K562 (cell line): Measurements from ENCODE around the gene DPYSL4.

Experiments
- CREM ChIP-seq: IDR thresholded peaks from 2 replicates; pipeline ENCODE4 v1.6.1; 2014; ENCODE audit warnings: antibody characterized with exemption, low read depth
- CTCF ChIP-seq, 3 experiments: IDR thresholded peaks in 2 of 3; conservative IDR thresholded peaks in 1 of 3; 2 replicates each; pipeline ENCODE4 v1.5.1; 2011 to 2012; ENCODE audit warnings: low read length in 3 of 3, mild to moderate bottlenecking in 3 of 3, control low read depth in 2 of 3, improper control_type of control experiment in 1 of 3, inconsistent platforms in 1 of 3, low read depth in 1 of 3, mixed read lengths in 1 of 3, moderate library complexity in 1 of 3; ENCODE audit not compliant: insufficient read depth in 2 of 3
- EHMT2 ChIP-seq: fragments of 450-650 bp; IDR thresholded peaks from 2 replicates; pipeline ENCODE4 v1.6.1; 2018; ENCODE audit warnings: antibody characterized with exemption
- HDGF ChIP-seq: fragments of 450-650 bp; IDR thresholded peaks from 2 replicates; pipeline ENCODE4 v1.6.1; 2016
- KLF16 ChIP-seq: IDR thresholded peaks from 2 replicates; pipeline ENCODE4 v1.6.1; 2016; ENCODE audit warnings: antibody characterized with exemption
- MEIS2 ChIP-seq: fragments of 450-650 bp; IDR thresholded peaks from 2 replicates; pipeline ENCODE4 v1.6.1; 2014; ENCODE audit warnings: mild to moderate bottlenecking; ENCODE audit not compliant: partially characterized antibody
- POLR2A ChIP-seq: fragments of 450-650 bp; conservative IDR thresholded peaks from 2 replicates; pipeline ENCODE4 v1.6.1; 2016
- PTBP1 ChIP-seq: fragments of 200-400 bp; formaldehyde crosslinking; IDR thresholded peaks from 2 replicates; pipeline ENCODE4 v1.6.1; 2017; ENCODE audit warnings: low read depth, low read length
- RBFOX2 ChIP-seq: fragments of 200-400 bp; formaldehyde crosslinking; IDR thresholded peaks from 2 replicates; pipeline ENCODE4 v1.6.1; 2017; ENCODE audit warnings: low read depth, mild to moderate bottlenecking, low read length, moderate library complexity
- SMARCB1 ChIP-seq: IDR thresholded peaks from 2 replicates; pipeline ENCODE4 v1.6.1; 2011; ENCODE audit warnings: improper control_type of control experiment, low read depth; ENCODE audit not compliant: insufficient read length
- STAT5B ChIP-seq: fragments of 250-450 bp; sonication (Bioruptor Pico); IDR thresholded peaks from 2 replicates; pipeline ENCODE4 v1.8.0; 2021; ENCODE audit warnings: mild to moderate bottlenecking, inconsistent platforms
- ZC3H8 ChIP-seq: fragments of 450-650 bp; IDR thresholded peaks from 2 replicates; pipeline ENCODE4 v1.6.1; 2017
- TF ChIP-seq, protein P1 (sequence below): sonication (generic); formaldehyde crosslinking; IDR thresholded peaks from 2 replicates; pipeline ENCODE4 v1.8.0; 2022; ENCODE audit warnings: missing genetic modification reagents, mild to moderate bottlenecking, moderate library complexity, borderline replicate concordance

DNA sequence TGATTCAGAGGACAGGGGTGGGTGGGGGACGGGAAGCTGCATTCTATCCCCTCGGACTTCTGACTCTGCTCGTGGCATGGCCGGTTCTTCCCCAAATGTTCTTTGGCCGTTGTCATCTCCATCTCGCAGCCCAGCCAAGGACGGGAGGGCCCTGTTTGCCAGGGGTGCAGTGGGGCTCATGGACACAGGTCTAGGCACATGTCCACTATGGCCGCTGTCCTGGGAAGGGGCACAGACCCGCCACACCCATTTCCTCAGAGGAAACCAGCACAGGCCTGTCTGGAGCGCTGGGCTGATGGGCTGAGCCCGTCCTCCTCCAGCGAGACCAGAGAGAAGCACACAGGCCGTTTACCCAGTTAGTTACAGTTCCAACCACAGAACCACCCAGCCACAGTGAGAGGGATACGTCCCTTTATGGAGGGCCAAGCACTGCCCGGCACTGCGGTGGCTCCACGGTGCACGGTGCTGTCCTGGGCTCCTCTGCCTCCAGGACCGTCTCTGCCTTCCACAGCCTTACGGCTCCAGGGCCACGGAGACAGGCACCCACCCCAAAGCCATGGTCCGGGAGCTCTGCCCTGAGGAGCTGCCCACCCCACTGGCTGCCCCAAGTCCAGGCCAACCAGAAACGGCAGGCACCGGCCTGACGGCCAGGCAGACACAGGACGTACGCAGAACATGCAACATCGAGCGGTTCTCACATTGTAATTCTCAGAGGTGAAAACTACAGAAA lies 20.2 kb downstream of the DPYSL4 start:
- no peak for TF ChIP-seq STAT5B (CRISPR knock-in tag)
- TF ChIP-seq ZC3H8, result no peak
- no peak for TF ChIP-seq CREM
- TF ChIP-seq SMARCB1, result no peak
- TF ChIP-seq HDGF, result no peak
- TF ChIP-seq, protein P1, sequence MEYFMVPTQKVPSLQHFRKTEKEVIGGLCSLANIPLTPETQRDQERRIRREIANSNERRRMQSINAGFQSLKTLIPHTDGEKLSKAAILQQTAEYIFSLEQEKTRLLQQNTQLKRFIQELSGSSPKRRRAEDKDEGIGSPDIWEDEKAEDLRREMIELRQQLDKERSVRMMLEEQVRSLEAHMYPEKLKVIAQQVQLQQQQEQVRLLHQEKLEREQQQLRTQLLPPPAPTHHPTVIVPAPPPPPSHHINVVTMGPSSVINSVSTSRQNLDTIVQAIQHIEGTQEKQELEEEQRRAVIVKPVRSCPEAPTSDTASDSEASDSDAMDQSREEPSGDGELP (CRISPR knock-in tag), result no peak
- TF ChIP-seq PTBP1, result no peak
- TF ChIP-seq CTCF (IDR thresholded peaks at IDR 0.05 in 2 of 3, conservative IDR thresholded peaks at IDR 0.05 in 1 of 3; ENCODE audit: insufficient read depth in 2 of 3, low read depth in 1 of 3, low read length in 3 of 3), result no peak
- no peak for TF ChIP-seq EHMT2
- no peak for TF ChIP-seq KLF16
- TF ChIP-seq RBFOX2, result no peak
- no peak for TF ChIP-seq POLR2A
- no peak for TF ChIP-seq MEIS2
